Gastrocnemius medialis (tissue), 4 donors: ENCODE results near the gene KIF2A. TPM values are rescaled to one million over a fixed set of nuclear protein-coding genes. Genes with fewer than 3 reads are reported as not detected.
A peak's percentile ranks its signal among the peaks of the same experiment; 100 is the strongest.

ENCODE experiments used
- ATAC-seq, 2 donors: fragments of 150-250 bp; one replicate each; pipeline ENCODE4 v1.9.1; 2016
- DNase-seq, 2 donors: peaks; one replicate each; pipeline ENCODE4 v3.0.0-alpha.2; 2019
- H3K27ac ChIP-seq, 4 donors: fragments of 200-600 bp; sonication (generic); 1 replicate in 1 of 4; 2 replicates in 3 of 4; pipeline ENCODE4 v1.5.1; 2016 to 2018; ENCODE audit warnings: mild to moderate bottlenecking in 2 of 4, moderate library complexity in 1 of 4
- H3K27me3 ChIP-seq, 3 donors: fragments of 200-600 bp; sonication (generic) in 2 of 3; 1 replicate in 1 of 3; 2 replicates in 2 of 3; pipeline versions ENCODE4 v1.5.1 to v1.6.0; 2016 to 2019; ENCODE audit warnings: mild to moderate bottlenecking in 1 of 3, moderate library complexity in 1 of 3
- H3K36me3 ChIP-seq, 2 donors: fragments of 200-600 bp; sonication (generic) in 1 of 2; one replicate each; pipeline ENCODE4 v1.5.1; 2017 to 2018
- H3K4me1 ChIP-seq, 2 donors: fragments of 200-600 bp; sonication (generic) in 1 of 2; one replicate each; pipeline ENCODE4 v1.5.1; 2016 to 2017; ENCODE audit warnings: mild to moderate bottlenecking in 2 of 2
- H3K4me3 ChIP-seq, 4 donors: fragments of 200-600 bp; sonication (generic) in 3 of 4; 1 replicate in 1 of 4; 2 replicates in 3 of 4; pipeline ENCODE4 v1.5.1; 2016 to 2019; ENCODE audit warnings: mild to moderate bottlenecking in 2 of 4
- H3K9me3 ChIP-seq, 3 donors: fragments of 200-600 bp; sonication (generic) in 2 of 3; 1 replicate in 1 of 3; 2 replicates in 2 of 3; pipeline ENCODE4 v1.5.1; 2016 to 2019
- POLR2A ChIP-seq, 2 donors: fragments of 450-650 bp; IDR thresholded peaks; one replicate each; pipeline ENCODE4 v1.6.1; 2017; ENCODE audit warnings: antibody characterized with exemption in 2 of 2, mild to moderate bottlenecking in 2 of 2, moderate library complexity in 2 of 2
- in situ Hi-C, 4 donors: fragments of 200-750 bp; cut with MboI; loops; one replicate each; pipeline versions ENCODE4 v1.15.0 to v1.8.0; 2017; ENCODE audit warnings: low sequenced_read_pairs in 4 of 4
- intact Hi-C: fragments of 100-400 bp; cut with DNase I; formaldehyde crosslinking; loops from one replicate; pipeline ENCODE4 v1.15.1; 2023; ENCODE audit warnings: low total_unique reads
- total RNA-seq, 4 donors: library from RNA; depleted of rRNA; stranded (reverse); fragments of >200 nt; gene quantifications; one replicate each; pipeline versions ENCODE4 v1.1.0 to v1.2.3, GENCODE V29; 2016
- TF ChIP-seq, protein P1 (sequence below), 5 experiments: fragments of 450-650 bp in 3 of 5; fragments of 200-600 bp in 2 of 5; sonication (generic) in 2 of 5; IDR thresholded peaks in 4 of 5; conservative IDR thresholded peaks in 1 of 5; 1 replicate in 4 of 5; 2 replicates in 1 of 5; pipeline ENCODE4 v1.5.1; 2016 to 2019; ENCODE audit warnings: antibody characterized with exemption in 5 of 5, mild to moderate bottlenecking in 3 of 5, moderate library complexity in 3 of 5

KIF2A gene
- total RNA-seq = 10 to 100 TPM in 3 of 4 donors, 1 to 10 TPM in 1; 7.5 to 14.2 (median 11.8) TPM

- ATAC-seq (peak; percentile 93 to 94), DNase-seq (peak; percentile 68 to 84)
- Histone ChIP-seq H3K27me3 (no peaks in the 10 kb centered on the region), H3K36me3 (no peaks in the 10 kb centered on the region), H3K9me3 (no peaks in the 10 kb centered on the region), H3K27ac (peak within 1 kb of the TSS; percentile 73 to 93 (median 89)), H3K4me1 (peaks cover 11 to 12% of the 10 kb centered on the region in 2 donors), H3K4me3 (peak within 1 kb of the TSS; percentile 84 to 98 (median 92))
- TF ChIP-seq, protein P1, sequence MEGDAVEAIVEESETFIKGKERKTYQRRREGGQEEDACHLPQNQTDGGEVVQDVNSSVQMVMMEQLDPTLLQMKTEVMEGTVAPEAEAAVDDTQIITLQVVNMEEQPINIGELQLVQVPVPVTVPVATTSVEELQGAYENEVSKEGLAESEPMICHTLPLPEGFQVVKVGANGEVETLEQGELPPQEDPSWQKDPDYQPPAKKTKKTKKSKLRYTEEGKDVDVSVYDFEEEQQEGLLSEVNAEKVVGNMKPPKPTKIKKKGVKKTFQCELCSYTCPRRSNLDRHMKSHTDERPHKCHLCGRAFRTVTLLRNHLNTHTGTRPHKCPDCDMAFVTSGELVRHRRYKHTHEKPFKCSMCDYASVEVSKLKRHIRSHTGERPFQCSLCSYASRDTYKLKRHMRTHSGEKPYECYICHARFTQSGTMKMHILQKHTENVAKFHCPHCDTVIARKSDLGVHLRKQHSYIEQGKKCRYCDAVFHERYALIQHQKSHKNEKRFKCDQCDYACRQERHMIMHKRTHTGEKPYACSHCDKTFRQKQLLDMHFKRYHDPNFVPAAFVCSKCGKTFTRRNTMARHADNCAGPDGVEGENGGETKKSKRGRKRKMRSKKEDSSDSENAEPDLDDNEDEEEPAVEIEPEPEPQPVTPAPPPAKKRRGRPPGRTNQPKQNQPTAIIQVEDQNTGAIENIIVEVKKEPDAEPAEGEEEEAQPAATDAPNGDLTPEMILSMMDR (IDR thresholded peaks at IDR 0.05 in 4 of 5, conservative IDR thresholded peaks at IDR 0.05 in 1 of 5) = peak in 2 of 5 experiments; percentile 27 to 44
- TF ChIP-seq POLR2A (IDR thresholded peaks at IDR 0.05) = peak; percentile 36 to 53
- intact Hi-C loops (loop anchor here (2.0 to 5.0 kb wide), 3 partner anchors 49 to 974 kb away; partner anchors contain the start of genes DIMT1 and ZSWIM6), in situ Hi-C loops (no loop called here)
Observed at GRCh38 chr5:62305715-62306322, at the start of gene KIF2A. Gene KIF2A (plus strand): TSS chr5:62306206. CDS start chr5:62306473, 267 bp downstream.

DNA sequence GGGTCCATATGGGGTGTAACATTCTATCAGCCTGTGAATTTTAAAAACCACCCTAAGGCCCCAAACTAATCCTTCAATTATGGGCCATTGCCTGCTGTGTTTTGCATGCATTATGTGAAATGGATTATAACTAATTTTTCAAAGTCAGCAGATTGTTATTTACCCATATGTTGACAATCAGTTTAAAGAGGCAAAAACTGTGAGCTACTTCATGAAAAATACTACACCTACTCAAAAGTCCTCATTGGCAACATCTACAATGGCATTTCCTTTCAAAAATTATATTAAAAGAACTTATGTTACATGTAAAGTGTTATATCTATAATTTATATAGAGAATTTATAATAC, 49.0 kb upstream of the KIF2A start:
- ATAC-seq (no peak), DNase-seq (no peak)
- no peaks in the 10 kb centered on the region for H3K4me1 ChIP-seq
- H3K27ac ChIP-seq = no peak overlapping the region
- H3K9me3 ChIP-seq = no peaks in the 10 kb centered on the region
- no peak for TF ChIP-seq POLR2A (IDR thresholded peaks at IDR 0.05)
- TF ChIP-seq, protein P1 (IDR thresholded peaks at IDR 0.05 in 4 of 5, conservative IDR thresholded peaks at IDR 0.05 in 1 of 5) = no peak
- no peaks in the 10 kb centered on the region for H3K27me3 ChIP-seq
- no peak overlapping the region for H3K4me3 ChIP-seq
- H3K36me3 ChIP-seq = no peaks in the 10 kb centered on the region
- intact Hi-C loops = no loop called here
- in situ Hi-C loops = no loop called here

DNA sequence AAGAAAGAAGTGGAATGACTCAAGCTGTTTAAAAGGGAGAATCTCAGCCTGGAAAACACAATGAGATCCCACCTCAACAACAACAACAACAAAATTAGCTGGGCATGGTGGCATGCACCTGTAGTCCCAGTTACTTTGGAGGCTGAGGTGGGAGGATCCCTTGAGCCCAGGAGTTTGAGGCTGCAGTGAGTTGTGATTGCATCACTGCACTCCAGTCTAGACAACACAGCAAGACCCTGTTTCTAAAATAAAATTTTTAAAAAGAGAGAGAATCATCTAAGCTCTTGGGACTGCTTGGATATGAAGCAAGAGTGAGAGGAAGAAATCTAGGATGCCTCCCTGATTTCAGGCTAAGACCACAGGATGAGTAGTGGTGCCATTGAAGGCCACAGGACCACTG, 47.4 kb upstream of the KIF2A start:
- TF ChIP-seq POLR2A (IDR thresholded peaks at IDR 0.05) = no peak
- TF ChIP-seq, protein P1 (IDR thresholded peaks at IDR 0.05 in 4 of 5, conservative IDR thresholded peaks at IDR 0.05 in 1 of 5) = no peak
- ATAC-seq = no peak
- no peak overlapping the region for H3K4me3 ChIP-seq
- H3K9me3 ChIP-seq = no peaks in the 10 kb centered on the region
- H3K27me3 ChIP-seq = no peaks in the 10 kb centered on the region
- DNase-seq = no peak
- in situ Hi-C loops = no loop called here
- H3K36me3 ChIP-seq = no peaks in the 10 kb centered on the region
- H3K4me1 ChIP-seq = no peaks in the 10 kb centered on the region
- intact Hi-C loops = no loop called here
- H3K27ac ChIP-seq = no peak overlapping the region

DNA sequence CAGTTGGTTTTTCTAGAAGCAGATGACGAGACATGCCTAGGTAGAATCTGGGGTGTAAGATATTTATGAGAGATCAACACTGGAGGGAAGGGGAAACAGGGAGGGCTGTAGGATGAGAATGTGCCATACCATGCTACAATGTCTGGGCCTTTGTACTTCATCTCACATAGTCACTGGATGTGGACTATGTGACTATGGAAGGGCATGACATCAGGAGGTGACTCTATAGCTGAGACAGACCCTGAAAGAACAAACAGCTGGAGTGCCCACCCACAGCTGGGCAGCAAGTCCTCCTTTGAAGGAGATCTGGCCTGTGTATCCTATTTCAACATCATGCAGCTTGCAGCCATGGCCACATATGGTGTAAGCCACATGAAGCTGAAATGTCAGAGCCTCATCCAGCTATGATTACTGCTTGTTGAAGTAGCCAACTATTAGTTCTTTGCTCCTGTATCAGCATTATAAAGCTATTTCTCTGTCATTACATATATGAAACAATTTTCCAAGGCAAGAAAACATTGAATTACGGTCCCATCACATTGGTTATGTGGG, 46.2 kb upstream of the KIF2A start:
- TF ChIP-seq, protein P1 (IDR thresholded peaks at IDR 0.05 in 4 of 5, conservative IDR thresholded peaks at IDR 0.05 in 1 of 5) = no peak
- no peak for TF ChIP-seq POLR2A (IDR thresholded peaks at IDR 0.05)
- in situ Hi-C loops (no loop called here), intact Hi-C loops (no loop called here)
- Histone ChIP-seq H3K9me3 (no peaks in the 10 kb centered on the region), H3K36me3 (no peaks in the 10 kb centered on the region), H3K27me3 (no peaks in the 10 kb centered on the region), H3K4me1 (no peaks in the 10 kb centered on the region), H3K27ac (no peak overlapping the region), H3K4me3 (no peak overlapping the region)
- DNase-seq (no peak), ATAC-seq (no peak)
